H1 (cell line): ENCODE measurements around the gene KCNT1. TPM values are rescaled to one million over a fixed set of nuclear protein-coding genes. Genes with fewer than 3 reads are reported as not detected.

Experiments used
- CTCF ChIA-PET: fragments of 300-600 bp; sonication (Branson Sonifier 250); formaldehyde crosslinking; loops from one replicate; lab custom pipeline; 2021; ENCODE audit not compliant: partially characterized antibody; lab: Charles Lee
- POLR2A ChIA-PET: fragments of 300-600 bp; sonication (Branson Sonifier 250); formaldehyde crosslinking; loops from one replicate; lab custom pipeline; 2021; ENCODE audit warnings: inconsistent platforms; ENCODE audit not compliant: partially characterized antibody; lab: Charles Lee
- DNase-seq, 2 experiments: peaks; one replicate each; pipeline versions ENCODE4 v3.0.0 to v3.0.0-alpha.2; 2010 to 2022; ENCODE audit warnings: low spot score in 2 of 2, low read depth in 1 of 2, mixed read lengths in 1 of 2
- FAIRE-seq: peaks from 2 replicates; lab custom pipeline; 2011; peaks lifted over from hg19 to GRCh38; lab: Jason Lieb, UNC
- H2AFZ ChIP-seq: 2 replicates; pipeline ENCODE4 v1.8.1; 2012; ENCODE audit warnings: low read length, inconsistent platforms
- H2AK5ac ChIP-seq: 2 replicates; pipeline ENCODE4 v1.6.1; 2013; ENCODE audit warnings: low read depth, low read length
- H2BK120ac ChIP-seq: replicated peaks from 2 replicates; pipeline ENCODE3; 2013; ENCODE audit warnings: low read depth, low read length, inconsistent platforms
- H2BK12ac ChIP-seq: 2 replicates; pipeline ENCODE4 v1.6.1; 2013; ENCODE audit warnings: low read depth, low read length
- H2BK15ac ChIP-seq: 2 replicates; pipeline ENCODE4 v1.6.1; 2013; ENCODE audit warnings: low read length
- H2BK20ac ChIP-seq: 2 replicates; pipeline ENCODE4 v1.6.1; 2013; ENCODE audit warnings: low read length
- H2BK5ac ChIP-seq: 2 replicates; pipeline ENCODE4 v1.6.1; 2013; ENCODE audit warnings: low read depth, low read length
- H3K14ac ChIP-seq: 2 replicates; pipeline ENCODE4 v1.6.1; 2013; ENCODE audit warnings: inconsistent platforms; ENCODE audit not compliant: insufficient read length
- H3K18ac ChIP-seq: 2 replicates; pipeline ENCODE4 v1.6.1; 2013; ENCODE audit warnings: low read length; ENCODE audit errors: extremely low read depth
- H3K23ac ChIP-seq: 2 replicates; pipeline ENCODE4 v1.6.1; 2013; ENCODE audit warnings: inconsistent platforms; ENCODE audit not compliant: insufficient read length
- H3K23me2 ChIP-seq: 2 replicates; pipeline ENCODE4 v1.6.1; 2013; ENCODE audit warnings: low read depth, low read length
- H3K27ac ChIP-seq: 2 replicates; pipeline ENCODE4 v1.6.1; 2011; ENCODE audit warnings: low read depth, low read length, inconsistent platforms
- H3K27me3 ChIP-seq, 4 experiments: replicated peaks in 1 of 4; 1 replicate in 1 of 4; 2 replicates in 3 of 4; pipeline versions ENCODE4 v1.6.1 to v1.8.1; 2011 to 2013; ENCODE audit warnings: low read length in 3 of 4, mild to moderate bottlenecking in 3 of 4, inconsistent platforms in 2 of 4, mixed read lengths in 2 of 4, moderate library complexity in 1 of 4; ENCODE audit not compliant: control insufficient read depth in 3 of 4, insufficient read depth in 3 of 4; ENCODE audit errors: extremely low read depth in 1 of 4
- H3K36me3 ChIP-seq, 4 experiments: 2 replicates each; pipeline versions ENCODE4 v1.6.1 to v1.8.1; 2011 to 2013; ENCODE audit warnings: mild to moderate bottlenecking in 4 of 4, low read length in 3 of 4, moderate library complexity in 2 of 4, control low read depth in 1 of 4, inconsistent platforms in 1 of 4; ENCODE audit not compliant: insufficient read depth in 4 of 4, control insufficient read depth in 2 of 4
- H3K4ac ChIP-seq: replicated peaks from 2 replicates; pipeline ENCODE3; 2013; ENCODE audit warnings: low read length, low read depth, mixed read lengths, inconsistent platforms; ENCODE audit not compliant: insufficient read length
- H3K4me1 ChIP-seq, 4 experiments: replicated peaks in 1 of 4; 1 replicate in 1 of 4; 2 replicates in 3 of 4; pipeline versions ENCODE4 v1.6.1 to v1.8.1; 2011 to 2013; ENCODE audit warnings: low read length in 3 of 4, inconsistent platforms in 2 of 4, mixed read lengths in 1 of 4; ENCODE audit not compliant: insufficient read depth in 4 of 4, control insufficient read depth in 3 of 4
- H3K4me2 ChIP-seq, 2 experiments: 2 replicates each; pipeline versions ENCODE4 v1.6.1 to v1.8.1; 2011 to 2013; ENCODE audit warnings: low read depth in 2 of 2, low read length in 2 of 2, control low read depth in 1 of 2, inconsistent platforms in 1 of 2, mild to moderate bottlenecking in 1 of 2; ENCODE audit not compliant: insufficient read depth in 1 of 2
- H3K4me3 ChIP-seq, 4 experiments: fragments of 200-600, 300-600 bp in 1 of 4; sonication (generic), shearing (Covaris generic), sonication (Bioruptor Twin) in 1 of 4; 2 replicates each; pipeline versions ENCODE4 v1.5.1 to v1.8.1; 2011 to 2016; ENCODE audit warnings: low read length in 4 of 4, low read depth in 3 of 4, control low read depth in 2 of 4, inconsistent platforms in 2 of 4, mild to moderate bottlenecking in 2 of 4, mixed read lengths in 1 of 4, moderate library complexity in 1 of 4; ENCODE audit not compliant: insufficient read depth in 2 of 4; ENCODE audit errors: extremely low read depth in 1 of 4
- H3K56ac ChIP-seq: replicated peaks from 2 replicates; pipeline ENCODE3; 2013; ENCODE audit warnings: low read depth, mild to moderate bottlenecking, mixed read lengths, low read length, inconsistent platforms; ENCODE audit not compliant: insufficient read length
- H3K79me1 ChIP-seq: 2 replicates; pipeline ENCODE4 v1.6.1; 2013; ENCODE audit warnings: low read depth, low read length, control low read depth
- H3K79me2 ChIP-seq, 2 experiments: 2 replicates each; pipeline versions ENCODE4 v1.6.1 to v1.8.1; 2012 to 2013; ENCODE audit warnings: low read length in 2 of 2, mild to moderate bottlenecking in 2 of 2, inconsistent platforms in 1 of 2; ENCODE audit not compliant: insufficient read depth in 2 of 2, control insufficient read depth in 1 of 2
- H3K9ac ChIP-seq, 4 experiments: replicated peaks in 1 of 4; 1 replicate in 1 of 4; 2 replicates in 3 of 4; pipeline versions ENCODE4 v1.6.1 to v1.8.1; 2011 to 2013; ENCODE audit warnings: low read depth in 3 of 4, low read length in 3 of 4, control low read depth in 2 of 4, mild to moderate bottlenecking in 2 of 4, moderate library complexity in 2 of 4, inconsistent platforms in 1 of 4; ENCODE audit errors: extremely low read depth in 1 of 4
- H3K9me3 ChIP-seq, 2 experiments: 2 replicates each; pipeline versions ENCODE4 v1.6.1 to v1.8.1; 2012 to 2013; ENCODE audit warnings: mild to moderate bottlenecking in 2 of 2, moderate library complexity in 2 of 2, control low read depth in 1 of 2, inconsistent platforms in 1 of 2, low read depth in 1 of 2, low read length in 1 of 2, mixed read lengths in 1 of 2; ENCODE audit not compliant: insufficient read depth in 2 of 2
- H4K20me1 ChIP-seq, 2 experiments: replicated peaks in 1 of 2; 2 replicates each; pipeline versions ENCODE3 to v1.8.1; 2011 to 2013; ENCODE audit warnings: inconsistent platforms in 2 of 2, low read length in 2 of 2, mild to moderate bottlenecking in 1 of 2; ENCODE audit not compliant: insufficient read depth in 2 of 2, control insufficient read depth in 1 of 2
- H4K5ac ChIP-seq: 2 replicates; pipeline ENCODE4 v1.6.1; 2013; ENCODE audit warnings: low read length, low read depth, mixed read lengths, inconsistent platforms; ENCODE audit not compliant: insufficient read length
- H4K8ac ChIP-seq: 2 replicates; pipeline ENCODE4 v1.8.0; 2013; ENCODE audit warnings: mild to moderate bottlenecking, moderate library complexity, low read length, inconsistent platforms; ENCODE audit not compliant: insufficient read depth; ENCODE audit errors: extremely low read depth
- H4K91ac ChIP-seq: replicated peaks from 2 replicates; pipeline ENCODE3; 2013; ENCODE audit warnings: low read length, mixed read lengths, inconsistent platforms; ENCODE audit not compliant: insufficient read length
- HDAC6 ChIP-seq: IDR thresholded peaks from one replicate; pipeline ENCODE4 v1.7.1; 2012; ENCODE audit warnings: low read depth, mild to moderate bottlenecking, inconsistent platforms, low read length, moderate library complexity
- WGBS, 2 experiments: shearing (Covaris generic) in 1 of 2; methylation state at CpG; one replicate each; pipeline versions ENCODE4 v1.1.6 to v1.1.7; 2013 to 2015; ENCODE audit warnings: low lambda C conversion rate in 2 of 2, mixed read lengths in 2 of 2, inconsistent platforms in 1 of 2, low coverage in 1 of 2, missing lambda C conversion rate in 1 of 2; ENCODE audit not compliant: insufficient replicate concordance in 2 of 2, insufficient coverage in 1 of 2, insufficient read length in 1 of 2; ENCODE audit errors: extremely low coverage in 1 of 2, missing lambda C conversion rate in 1 of 2; 5-methylcytosine and 5-hydroxymethylcytosine counted together
- polyA plus RNA-seq, 7 experiments: library from polyadenylated mRNA; depleted of rRNA in 3 of 7; stranded (reverse) in 5 of 7; unstranded in 2 of 7; fragments of >200 nt in 5 of 7; fragments of 200-250 nt in 2 of 7; gene quantifications; 1 replicate in 5 of 7; 2 replicates in 1 of 7; 4 replicates in 1 of 7; pipeline versions ENCODE4 v1.2.1 to v1.2.3, GENCODE V29; 2011 to 2013; ENCODE audit warnings: missing spikeins in 2 of 7, mixed read lengths in 2 of 7
- total RNA-seq: library from RNA; stranded (reverse); fragmentation: NEBNext Ultra II Directional; extraction: Animal tissue kit (Norgen Biotek cat#: 25700); gene quantifications from 2 replicates; pipeline ENCODE4 v1.2.1, GENCODE V29; 2021

The KCNT1 gene
- total and polyA plus RNA-seq, 2 of the 8 experiments (the other 6 are each of a cell fraction or from before 2014, with no cell fraction given): 0.13 to 0.20 TPM

GRCh38 chr9:135772702-135773493 is 70.9 kb downstream of the KCNT1 start:
- Histone ChIP-seq H2BK12ac (no peak overlapping the region), H3K4me2 (no peak overlapping the region), H4K5ac (no peak overlapping the region), H2BK120ac (no peak overlapping the region), H3K27ac (no peak overlapping the region), H3K79me2 (no peaks in the 10 kb centered on the region), H2BK15ac (no peak overlapping the region), H3K14ac (no peak overlapping the region), H3K23ac (no peak overlapping the region), H4K20me1 (peaks cover 0 to 7% of the 10 kb centered on the region in 2 experiments), H3K27me3 (no peaks in the 10 kb centered on the region), H2BK5ac (no peak overlapping the region), H3K9me3 (no peaks in the 10 kb centered on the region), H3K4ac (no peak overlapping the region), H2AK5ac (no peak overlapping the region), H3K56ac (no peak overlapping the region), H2AFZ (no peak overlapping the region), H3K4me1 (no peaks in the 10 kb centered on the region), H3K36me3 (no peaks in the 10 kb centered on the region; a peak in 1 of 8 replicates), H3K4me3 (no peak overlapping the region), H3K79me1 (no peaks in the 10 kb centered on the region; the same call in 1 of the 2 replicates), H4K8ac (peak overlapping the region; percentile 35; the same call in 1 of the 2 replicates), H3K9ac (no peak overlapping the region), H3K18ac (no peak overlapping the region), H4K91ac (peak overlapping the region; percentile 30), H3K23me2 (peaks cover 6% of the 10 kb centered on the region; the same call in 1 of the 2 replicates), H2BK20ac (no peak overlapping the region)
- TF ChIP-seq HDAC6: no peak
- ChIA-PET POLR2A (no interaction called here), CTCF (interaction anchor here (0.9 to 1.7 kb wide), 5 partner anchors 9 to 67 kb away, joined by 3 to 7 read pairs (median 4); no protein-coding TSS in a partner anchor)
- DNase-seq: no peak
- WGBS, 2 experiments: 92% methylated on average over 36 of the region's 36 CpGs; no CpG with 5 or more reads in 1 of the 2 experiments
- FAIRE-seq: no peak
